KMS-11 (cell line): ENCODE data around the gene RALGPS1.

Experiments used
- H2AFZ ChIP-seq: fragments of 200-600 bp; sonication (generic); 2 replicates; pipeline ENCODE4 v1.6.1; 2016; ENCODE audit warnings: antibody characterized with exemption, mixed run types, low read depth
- H3K27ac ChIP-seq: fragments of 200-600 bp; sonication (generic); 2 replicates; pipeline ENCODE4 v1.6.1; 2016; ENCODE audit warnings: mild to moderate bottlenecking, mixed run types
- H3K27me3 ChIP-seq: fragments of 200-600 bp; sonication (generic); 2 replicates; pipeline ENCODE4 v1.6.1; 2017; ENCODE audit warnings: mild to moderate bottlenecking, low read depth, mixed run types, moderate library complexity; ENCODE audit not compliant: insufficient read depth
- H3K36me3 ChIP-seq: fragments of 200-600 bp; sonication (generic); 2 replicates; pipeline ENCODE4 v1.6.1; 2017; ENCODE audit warnings: mild to moderate bottlenecking, mixed run types; ENCODE audit not compliant: insufficient read depth
- H3K4me1 ChIP-seq: fragments of 200-600 bp; sonication (generic); 2 replicates; pipeline ENCODE4 v1.6.1; 2016; ENCODE audit warnings: mild to moderate bottlenecking, low read depth, mixed run types; ENCODE audit not compliant: poor library complexity, severe bottlenecking
- H3K4me2 ChIP-seq: fragments of 200-600 bp; sonication (generic); 2 replicates; pipeline ENCODE4 v1.7.0; 2016; ENCODE audit warnings: mild to moderate bottlenecking, mixed run types
- H3K4me3 ChIP-seq: fragments of 200-600 bp; sonication (generic); IDR thresholded peaks from 2 replicates; pipeline ENCODE4 v1.6.1; 2017; ENCODE audit warnings: low read depth, low read length, mixed read lengths; ENCODE audit not compliant: insufficient read depth
- H3K79me2 ChIP-seq: fragments of 200-600 bp; sonication (generic); 2 replicates; pipeline ENCODE4 v1.6.1; 2016; ENCODE audit warnings: low read depth, mixed run types; ENCODE audit not compliant: insufficient read depth
- H3K9ac ChIP-seq: fragments of 200-600 bp; sonication (generic); 2 replicates; pipeline ENCODE4 v1.6.1; 2016; ENCODE audit warnings: mild to moderate bottlenecking, mixed run types
- H4K20me1 ChIP-seq: fragments of 200-600 bp; sonication (generic); 2 replicates; pipeline ENCODE4 v1.6.1; 2016; ENCODE audit warnings: mild to moderate bottlenecking, mixed run types; ENCODE audit not compliant: insufficient read depth
- TF ChIP-seq, protein P1 (sequence below): fragments of 200-600 bp; sonication (generic); conservative IDR thresholded peaks from 2 replicates; pipeline ENCODE4 v1.6.1; 2017; ENCODE audit warnings: low read depth, mild to moderate bottlenecking, antibody characterized with exemption, low read length, moderate library complexity, mixed read lengths

Gene RALGPS1

DNA sequence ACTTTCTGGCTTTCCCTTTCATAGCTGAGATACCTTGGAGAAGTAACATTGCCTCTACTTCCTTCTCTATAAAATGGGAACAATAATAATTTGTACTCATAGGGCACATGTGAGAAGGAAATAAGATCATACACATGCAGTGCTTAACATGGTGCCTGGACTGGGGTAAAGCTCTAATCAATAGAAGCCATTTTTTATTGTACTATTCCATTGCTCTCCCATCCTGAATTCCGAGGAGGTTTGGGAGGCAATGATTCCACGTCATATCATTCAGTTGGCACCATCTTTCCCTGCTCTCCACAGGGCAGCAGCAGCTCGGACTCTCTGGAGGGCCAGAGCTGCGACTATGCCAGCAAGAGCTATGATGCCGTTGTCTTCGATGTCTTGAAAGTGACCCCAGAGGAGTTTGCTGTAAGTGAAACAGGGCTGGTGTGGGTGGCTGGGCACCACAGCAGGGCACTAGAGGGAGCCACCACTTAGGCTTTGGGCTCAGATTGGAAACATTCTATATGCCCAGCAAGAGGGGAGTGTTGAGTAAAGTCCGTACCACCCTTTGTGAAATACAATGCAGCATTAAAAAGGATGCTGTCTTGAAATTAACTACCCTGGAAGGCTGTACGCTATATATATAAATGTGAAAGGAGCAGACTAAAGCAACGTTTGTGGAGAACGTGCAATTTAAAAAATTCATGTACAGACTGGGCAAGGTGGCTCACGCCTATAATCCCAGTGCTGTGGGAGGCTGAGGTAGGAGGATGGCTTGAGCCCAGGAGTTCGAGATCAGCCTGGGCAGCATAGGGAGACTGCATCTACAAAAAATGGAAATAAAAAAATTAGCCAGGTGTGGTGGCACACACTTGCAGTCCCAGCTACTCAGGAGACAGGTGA is 51.2 kb downstream of the RALGPS1 start:
- H3K27ac ChIP-seq: no peak overlapping the region
- no peaks in the 10 kb centered on the region for H3K27me3 ChIP-seq
- TF ChIP-seq, protein P1, sequence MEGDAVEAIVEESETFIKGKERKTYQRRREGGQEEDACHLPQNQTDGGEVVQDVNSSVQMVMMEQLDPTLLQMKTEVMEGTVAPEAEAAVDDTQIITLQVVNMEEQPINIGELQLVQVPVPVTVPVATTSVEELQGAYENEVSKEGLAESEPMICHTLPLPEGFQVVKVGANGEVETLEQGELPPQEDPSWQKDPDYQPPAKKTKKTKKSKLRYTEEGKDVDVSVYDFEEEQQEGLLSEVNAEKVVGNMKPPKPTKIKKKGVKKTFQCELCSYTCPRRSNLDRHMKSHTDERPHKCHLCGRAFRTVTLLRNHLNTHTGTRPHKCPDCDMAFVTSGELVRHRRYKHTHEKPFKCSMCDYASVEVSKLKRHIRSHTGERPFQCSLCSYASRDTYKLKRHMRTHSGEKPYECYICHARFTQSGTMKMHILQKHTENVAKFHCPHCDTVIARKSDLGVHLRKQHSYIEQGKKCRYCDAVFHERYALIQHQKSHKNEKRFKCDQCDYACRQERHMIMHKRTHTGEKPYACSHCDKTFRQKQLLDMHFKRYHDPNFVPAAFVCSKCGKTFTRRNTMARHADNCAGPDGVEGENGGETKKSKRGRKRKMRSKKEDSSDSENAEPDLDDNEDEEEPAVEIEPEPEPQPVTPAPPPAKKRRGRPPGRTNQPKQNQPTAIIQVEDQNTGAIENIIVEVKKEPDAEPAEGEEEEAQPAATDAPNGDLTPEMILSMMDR: peak; percentile 89
- H3K4me1 ChIP-seq: peaks cover 26% of the 10 kb centered on the region
- H2AFZ ChIP-seq: no peak overlapping the region
- no peaks in the 10 kb centered on the region for H3K79me2 ChIP-seq
- no peaks in the 10 kb centered on the region for H4K20me1 ChIP-seq
- no peaks in the 10 kb centered on the region for H3K36me3 ChIP-seq
- H3K9ac ChIP-seq: no peak overlapping the region
- no peak overlapping the region for H3K4me3 ChIP-seq
- no peak overlapping the region for H3K4me2 ChIP-seq

DNA sequence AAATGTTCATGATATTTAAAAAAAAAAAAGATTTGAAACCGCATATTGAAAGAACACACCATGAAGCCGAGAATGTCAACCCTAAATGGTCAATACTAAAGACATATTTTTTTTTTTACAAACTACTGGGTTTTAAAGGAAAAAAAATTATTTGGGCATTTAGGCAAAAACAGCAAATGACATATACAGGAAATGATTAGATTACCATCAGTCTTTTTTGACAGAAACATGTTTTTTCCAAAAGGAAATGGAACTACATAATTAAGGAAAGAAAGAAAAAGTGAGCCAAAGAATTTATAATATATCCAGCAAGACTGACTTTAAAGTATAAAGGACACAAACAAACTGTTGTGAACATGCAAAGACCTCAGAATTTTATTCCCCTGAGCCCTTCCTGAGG is 56.7 kb downstream of the RALGPS1 start:
- no peak overlapping the region for H3K9ac ChIP-seq
- TF ChIP-seq, protein P1: no peak

DNA sequence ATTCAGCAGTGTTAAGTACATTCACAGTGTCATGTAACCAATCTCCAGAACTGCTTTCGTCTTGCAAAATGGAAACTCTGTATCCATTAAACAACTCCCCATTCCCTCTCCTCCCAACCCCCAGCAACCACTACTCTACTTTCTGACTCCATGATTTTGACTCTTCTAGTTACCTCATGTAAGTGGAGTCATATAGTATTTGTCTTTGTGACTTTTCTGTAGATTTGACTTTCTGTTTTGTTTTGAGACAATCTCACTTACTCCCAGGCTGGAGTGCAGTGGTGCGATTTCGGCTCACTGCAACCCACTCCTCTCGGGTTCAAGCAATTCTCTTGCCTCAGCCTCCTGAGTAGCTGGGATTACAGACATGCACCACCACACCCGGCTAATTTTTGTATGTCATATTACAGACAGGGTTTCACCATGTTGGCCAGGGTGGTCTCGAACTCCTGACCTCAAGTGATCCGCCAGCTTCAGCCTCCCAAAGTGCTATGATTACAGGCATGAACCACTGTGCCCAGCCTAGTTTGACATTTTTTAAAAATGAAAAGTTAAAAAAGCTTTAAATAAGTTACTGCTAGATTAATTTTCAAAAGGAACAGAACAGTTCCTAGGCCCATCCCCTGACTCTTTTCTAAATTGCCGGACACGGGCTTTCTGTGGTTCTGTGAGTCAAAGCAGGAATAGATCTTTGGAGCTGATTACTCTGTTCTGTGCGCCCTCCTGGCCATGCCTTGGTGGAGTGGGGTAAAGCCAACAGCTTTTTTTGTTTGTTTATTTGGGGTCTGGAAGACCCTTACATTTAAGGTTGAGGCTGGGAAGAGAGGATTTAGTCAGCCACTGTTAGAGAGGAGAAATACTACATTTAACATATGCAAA is 59.3 kb downstream of the RALGPS1 start:
- H3K27me3 ChIP-seq: no peaks in the 10 kb centered on the region
- no peak overlapping the region for H3K9ac ChIP-seq
- no peak overlapping the region for H3K4me2 ChIP-seq
- no peak overlapping the region for H3K4me3 ChIP-seq
- H4K20me1 ChIP-seq: no peaks in the 10 kb centered on the region
- no peak overlapping the region for H2AFZ ChIP-seq
- H3K27ac ChIP-seq: no peak overlapping the region
- H3K4me1 ChIP-seq: peaks cover 3% of the 10 kb centered on the region
- H3K79me2 ChIP-seq: no peaks in the 10 kb centered on the region
- no peaks in the 10 kb centered on the region for H3K36me3 ChIP-seq
- TF ChIP-seq, protein P1: no peak

More for the DNA sequence above, 56.7 kb downstream of the RALGPS1 start:
- no peak overlapping the region for H3K27ac ChIP-seq
- no peak overlapping the region for H2AFZ ChIP-seq
- no peak overlapping the region for H3K4me2 ChIP-seq
- no peaks in the 10 kb centered on the region for H4K20me1 ChIP-seq
- no peaks in the 10 kb centered on the region for H3K27me3 ChIP-seq
- peaks cover 14% of the 10 kb centered on the region for H3K4me1 ChIP-seq
- no peaks in the 10 kb centered on the region for H3K79me2 ChIP-seq
- H3K36me3 ChIP-seq: no peaks in the 10 kb centered on the region
- H3K4me3 ChIP-seq: no peak overlapping the region

DNA sequence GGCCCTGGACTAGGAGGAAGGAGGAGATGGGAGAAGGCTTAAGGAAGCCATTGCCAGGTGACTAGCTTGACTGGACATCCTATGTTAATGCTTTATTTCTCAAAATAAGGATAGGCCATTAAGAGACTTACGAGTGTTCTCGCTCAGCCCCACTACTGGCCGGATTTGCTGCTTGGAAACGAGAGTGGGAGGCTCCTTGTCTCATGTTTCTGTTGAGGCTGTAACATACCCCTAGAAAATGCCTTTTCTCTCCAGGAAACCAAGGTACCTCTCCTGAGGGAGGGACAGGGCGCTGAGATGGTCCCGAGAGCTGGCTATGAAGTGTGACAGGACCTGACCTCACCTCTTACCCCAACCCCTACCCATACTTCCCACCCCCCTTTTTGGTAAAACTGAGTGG is 60.0 kb downstream of the RALGPS1 start:
- Histone ChIP-seq H3K4me3 (no peak overlapping the region), H3K27ac (no peak overlapping the region), H3K36me3 (no peaks in the 10 kb centered on the region), H2AFZ (no peak overlapping the region), H3K9ac (no peak overlapping the region), H3K27me3 (no peaks in the 10 kb centered on the region), H3K4me2 (no peak overlapping the region), H4K20me1 (no peaks in the 10 kb centered on the region), H3K79me2 (no peaks in the 10 kb centered on the region), H3K4me1 (peaks cover 9% of the 10 kb centered on the region)
- TF ChIP-seq, protein P1: no peak
